Activated effector memory CD4-positive, alpha-beta T cell treated with Interleukin-2 at 50 U/mL for 16 hours (primary cell): ENCODE data around the gene ITIH3.
"Not testable (repeated sequence)": the region's sequence is repeated elsewhere in the genome, so short reads cannot be mapped to it uniquely, and the experiment has no call there.

Source experiments
- DNase-seq: peaks from one replicate; pipeline ENCODE4 v3.0.0-alpha.2; 2020

The ITIH3 gene, protein sequence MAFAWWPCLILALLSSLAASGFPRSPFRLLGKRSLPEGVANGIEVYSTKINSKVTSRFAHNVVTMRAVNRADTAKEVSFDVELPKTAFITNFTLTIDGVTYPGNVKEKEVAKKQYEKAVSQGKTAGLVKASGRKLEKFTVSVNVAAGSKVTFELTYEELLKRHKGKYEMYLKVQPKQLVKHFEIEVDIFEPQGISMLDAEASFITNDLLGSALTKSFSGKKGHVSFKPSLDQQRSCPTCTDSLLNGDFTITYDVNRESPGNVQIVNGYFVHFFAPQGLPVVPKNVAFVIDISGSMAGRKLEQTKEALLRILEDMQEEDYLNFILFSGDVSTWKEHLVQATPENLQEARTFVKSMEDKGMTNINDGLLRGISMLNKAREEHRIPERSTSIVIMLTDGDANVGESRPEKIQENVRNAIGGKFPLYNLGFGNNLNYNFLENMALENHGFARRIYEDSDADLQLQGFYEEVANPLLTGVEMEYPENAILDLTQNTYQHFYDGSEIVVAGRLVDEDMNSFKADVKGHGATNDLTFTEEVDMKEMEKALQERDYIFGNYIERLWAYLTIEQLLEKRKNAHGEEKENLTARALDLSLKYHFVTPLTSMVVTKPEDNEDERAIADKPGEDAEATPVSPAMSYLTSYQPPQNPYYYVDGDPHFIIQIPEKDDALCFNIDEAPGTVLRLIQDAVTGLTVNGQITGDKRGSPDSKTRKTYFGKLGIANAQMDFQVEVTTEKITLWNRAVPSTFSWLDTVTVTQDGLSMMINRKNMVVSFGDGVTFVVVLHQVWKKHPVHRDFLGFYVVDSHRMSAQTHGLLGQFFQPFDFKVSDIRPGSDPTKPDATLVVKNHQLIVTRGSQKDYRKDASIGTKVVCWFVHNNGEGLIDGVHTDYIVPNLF

DNA sequence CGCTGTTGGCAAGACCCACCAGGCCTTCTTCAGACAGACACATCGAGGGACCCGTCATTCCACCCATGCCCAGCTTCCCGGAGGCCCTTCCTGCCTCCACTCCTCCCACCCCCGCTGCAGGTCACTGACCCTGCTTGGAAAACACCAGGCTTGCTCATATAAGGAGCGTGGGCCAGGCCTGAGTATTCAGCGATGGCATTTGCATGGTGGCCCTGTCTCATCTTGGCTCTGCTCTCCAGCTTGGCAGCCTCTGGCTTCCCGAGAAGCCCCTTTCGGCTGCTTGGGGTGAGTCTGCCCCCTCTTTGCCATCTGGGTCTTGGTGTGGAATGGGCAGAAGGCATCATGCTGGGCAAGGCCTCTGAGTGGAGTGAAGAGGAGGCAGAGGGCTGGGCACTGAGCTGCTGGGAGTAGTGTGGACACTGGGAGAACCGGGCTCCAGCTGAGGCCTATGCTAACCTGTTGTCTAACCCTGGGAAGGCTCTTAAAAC lies at the start of gene ITIH3:
Gene ITIH3, plus strand, starts transcription at position 185 of the 488 bp plus-strand sequence. Its CDS starts 8 bp downstream, at position 193.
- no peak for DNase-seq

DNA sequence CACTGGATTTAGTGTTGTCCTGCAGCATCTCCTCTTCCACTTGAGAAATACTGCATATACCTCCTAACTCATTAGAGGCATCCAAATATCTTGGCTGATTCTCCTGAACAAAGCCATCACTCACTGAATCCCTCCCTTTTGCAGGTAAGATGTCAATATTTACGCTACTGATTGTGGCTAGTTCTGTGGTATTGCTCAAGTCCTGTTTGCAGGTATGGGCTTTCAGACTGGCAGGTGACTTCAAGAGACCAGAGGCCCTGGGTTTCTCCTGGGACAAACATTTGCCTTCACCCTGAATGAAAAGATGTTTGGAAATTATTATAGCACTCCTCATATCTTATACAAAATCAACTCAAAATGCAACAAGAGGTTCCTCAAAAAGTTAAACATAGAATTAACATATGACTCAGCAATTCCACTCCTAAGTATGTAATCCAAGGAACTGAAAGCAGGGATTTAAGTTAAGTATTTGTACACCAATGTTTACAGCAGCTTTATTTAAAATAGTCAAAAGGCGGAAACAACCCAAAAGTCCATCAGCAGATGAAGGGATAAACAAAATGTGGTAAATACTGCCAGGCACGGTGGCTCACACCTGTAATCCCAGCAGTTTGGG lies 42.4 kb upstream of the ITIH3 start:
- no peak for DNase-seq

DNA sequence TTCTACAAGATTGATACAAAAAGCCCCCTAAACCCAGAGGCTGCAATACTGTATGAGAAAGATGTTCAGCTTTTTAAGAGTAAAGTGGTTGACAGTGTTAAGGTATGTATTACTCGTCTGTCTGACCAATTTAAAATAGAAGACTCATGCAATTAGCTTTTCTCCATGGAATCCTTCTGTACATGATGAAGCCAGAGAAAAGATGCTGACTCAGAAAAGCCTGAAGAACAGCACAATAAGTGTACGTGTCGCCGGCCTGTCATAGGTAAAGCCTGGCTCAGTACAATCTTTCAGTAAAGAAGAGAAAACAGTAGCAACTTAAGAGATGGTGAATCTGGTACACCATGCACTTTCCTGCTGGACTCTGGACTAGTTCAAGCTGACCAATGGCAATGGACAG lies 40.2 kb upstream of the ITIH3 start:
- no peak for DNase-seq

DNA sequence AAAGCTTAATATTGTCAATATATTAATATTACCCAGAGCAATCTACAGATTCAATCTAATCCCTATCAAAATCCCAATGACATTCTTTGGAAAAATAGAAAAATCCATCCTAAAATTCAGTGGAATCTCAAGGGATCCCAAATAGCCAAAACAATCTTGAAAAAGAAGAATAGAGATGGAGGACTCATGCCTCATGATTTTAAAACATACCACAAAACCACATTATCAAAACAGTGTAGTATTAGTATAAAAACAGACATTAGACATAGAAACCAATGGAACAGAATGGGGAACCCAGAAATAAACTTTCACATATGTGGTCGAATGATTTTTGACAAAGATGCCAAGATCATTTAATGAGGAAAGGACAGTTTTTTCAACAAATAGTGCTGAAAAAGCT lies 38.5 kb upstream of the ITIH3 start:
- no peak for DNase-seq

DNA sequence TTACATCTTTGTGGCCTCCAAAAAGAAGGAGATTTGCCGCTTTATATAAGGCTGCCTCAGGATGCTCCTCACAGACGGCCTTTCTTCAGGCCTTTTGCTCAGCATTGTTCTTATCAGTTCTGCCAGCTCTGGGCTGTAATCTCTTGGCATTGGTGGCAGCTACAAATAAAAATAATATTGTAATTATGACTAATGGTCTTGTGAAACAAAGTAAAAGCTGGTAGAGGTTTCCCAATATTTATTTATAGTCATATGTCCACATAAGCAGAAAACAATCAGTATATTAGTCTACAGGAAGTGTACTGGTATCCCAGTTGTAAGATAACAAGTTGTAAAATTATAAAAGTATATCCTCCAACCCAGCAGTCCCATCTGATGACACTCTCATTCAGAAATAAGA lies 31.1 kb upstream of the ITIH3 start:
- no peak for DNase-seq

DNA sequence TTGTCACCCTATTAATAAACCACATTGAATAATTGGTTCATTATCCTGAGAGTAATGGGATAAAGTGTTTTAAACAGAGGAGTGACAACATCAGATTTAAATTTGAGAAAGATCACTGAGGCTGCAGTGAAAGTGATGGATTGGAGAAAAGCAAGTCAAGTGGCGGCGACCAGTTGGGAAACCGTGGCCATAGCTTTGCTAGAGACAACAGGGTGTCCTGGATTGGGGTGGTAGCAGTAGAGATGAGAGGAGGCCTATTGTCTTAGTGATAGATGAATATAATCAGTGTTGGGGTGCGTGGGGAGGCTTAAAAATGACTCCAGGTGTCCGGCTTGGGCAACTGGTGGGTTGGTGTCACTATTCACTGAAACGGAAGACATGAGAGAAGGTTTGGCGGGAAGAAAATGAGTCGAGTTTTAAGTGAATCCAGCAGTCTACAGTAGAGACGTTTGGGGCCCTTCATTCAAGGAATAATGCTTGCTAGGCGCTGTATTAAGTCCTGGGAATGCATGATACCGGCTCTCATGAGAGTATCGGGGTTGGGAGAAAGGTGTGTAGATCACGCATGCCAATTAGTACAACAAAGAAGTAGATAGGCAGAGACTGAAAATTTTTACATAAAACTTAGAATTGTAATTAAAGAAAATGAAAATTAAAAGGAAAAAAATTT lies 24.7 kb upstream of the ITIH3 start:
- DNase-seq: no peak

DNA sequence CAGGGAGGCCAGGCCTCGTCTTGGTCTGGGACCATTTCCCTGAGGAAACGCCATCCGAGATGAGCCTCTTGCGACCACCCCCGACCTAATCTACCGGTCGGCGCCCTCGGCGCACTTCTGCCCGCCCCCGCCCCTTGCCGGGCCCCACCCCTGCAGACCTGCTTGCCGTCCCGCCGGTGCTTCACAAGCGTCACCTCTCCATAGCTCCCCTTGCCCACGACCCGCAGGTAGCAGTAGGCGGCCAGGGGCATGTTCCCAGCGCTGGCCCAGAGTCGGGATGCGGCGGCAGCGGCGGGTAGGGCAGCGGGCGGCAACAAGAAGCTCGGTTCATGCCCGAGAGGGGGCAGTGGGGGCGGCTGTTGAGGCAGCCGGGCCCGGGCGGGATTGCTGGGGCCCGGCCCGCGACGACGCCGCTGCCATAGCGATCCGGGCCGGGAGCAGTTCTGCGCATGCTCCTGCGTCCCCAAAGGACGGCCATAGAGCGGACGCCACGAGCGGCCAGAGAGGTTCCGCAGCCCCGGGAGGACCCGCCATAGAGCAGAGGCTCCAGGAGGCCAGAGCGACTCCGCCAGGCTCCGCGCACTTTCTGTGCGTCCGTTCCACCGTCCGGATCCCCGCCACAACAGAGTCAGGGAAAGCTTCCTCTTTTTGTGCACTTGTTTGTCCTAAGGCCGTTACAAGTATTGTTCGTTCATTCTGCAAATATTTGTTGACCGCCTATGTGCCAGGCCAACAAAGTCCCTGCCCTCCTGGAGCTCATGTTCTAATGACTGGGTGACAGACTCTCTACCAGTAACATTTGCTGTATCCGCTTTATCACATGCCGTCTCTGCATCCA lies 23.9 kb upstream of the ITIH3 start, which contains the start of gene NEK4:
Gene NEK4, minus strand, starts transcription at position 445 of the 838 bp plus-strand sequence. Its CDS starts 194 bp downstream, at position 251.
- peak; percentile 73 for DNase-seq

DNA sequence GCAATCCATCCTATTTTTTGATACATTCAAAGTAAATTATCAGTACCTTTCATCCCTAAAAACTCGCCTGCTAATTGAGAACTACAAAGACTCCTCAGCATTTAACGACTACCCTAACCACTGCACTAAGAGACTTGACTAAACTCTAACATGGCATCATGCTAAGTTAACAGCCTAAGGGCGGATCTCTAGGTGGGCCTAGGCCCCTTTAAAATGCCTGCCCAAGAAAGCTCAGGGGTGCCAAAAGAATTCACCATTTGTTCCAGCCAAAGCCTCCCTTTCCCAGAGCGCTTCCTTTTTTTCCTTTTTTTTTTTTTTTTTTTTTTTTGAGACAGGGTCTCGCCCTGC lies 23.3 kb upstream of the ITIH3 start:
- DNase-seq: no peak

DNA sequence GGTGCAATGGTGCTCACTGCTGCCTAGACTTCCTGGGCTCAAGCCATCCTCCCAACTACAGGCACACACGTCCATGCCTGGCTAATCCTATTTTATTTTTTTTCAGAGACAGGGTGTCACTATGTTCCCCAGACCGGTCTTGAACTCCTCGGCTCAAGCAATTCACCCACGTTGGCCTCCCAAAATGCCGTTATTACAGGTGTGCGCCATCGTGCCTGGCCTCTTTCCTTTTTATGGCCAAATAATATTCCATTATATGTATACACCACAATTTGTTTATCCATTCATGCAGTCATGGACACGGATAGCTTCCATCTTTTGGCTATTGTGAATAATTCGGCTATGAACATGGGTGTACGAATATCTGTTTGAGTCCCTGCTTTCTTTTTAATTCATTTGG lies 22.9 kb upstream of the ITIH3 start:
- DNase-seq: no peak

DNA sequence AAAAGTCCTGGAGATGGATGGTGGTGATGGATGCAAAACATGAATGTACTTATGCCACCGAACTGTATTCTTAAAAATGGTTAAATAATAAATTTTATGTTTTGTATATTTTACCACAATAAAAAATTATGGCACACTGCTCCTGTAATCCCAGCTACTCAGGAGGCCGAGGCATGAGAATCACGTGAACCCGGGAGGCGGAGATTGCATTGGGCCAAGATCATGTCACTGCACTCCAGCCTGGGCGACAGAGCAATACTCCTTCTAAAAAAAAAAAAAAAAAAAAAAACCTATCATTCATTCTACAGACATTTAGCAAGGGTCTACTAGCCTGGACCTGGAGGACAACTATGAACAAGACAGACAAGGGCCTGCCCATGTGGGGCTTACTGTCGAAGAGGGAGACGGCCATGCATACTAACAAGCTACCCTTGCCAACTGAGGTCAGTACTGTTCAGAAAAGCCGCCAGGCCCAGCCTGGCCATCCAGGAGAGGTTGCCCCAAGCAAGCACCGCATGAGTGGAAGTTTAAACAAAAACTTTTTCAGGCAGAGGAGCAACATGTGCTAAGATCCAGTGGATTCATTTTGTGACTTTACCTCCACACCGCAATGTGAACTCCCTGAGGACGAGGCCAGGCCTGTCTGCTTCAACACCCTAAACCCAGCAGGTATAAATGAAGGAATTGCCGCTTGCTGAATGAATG lies 21.1 kb upstream of the ITIH3 start:
- DNase-seq: no peak

DNA sequence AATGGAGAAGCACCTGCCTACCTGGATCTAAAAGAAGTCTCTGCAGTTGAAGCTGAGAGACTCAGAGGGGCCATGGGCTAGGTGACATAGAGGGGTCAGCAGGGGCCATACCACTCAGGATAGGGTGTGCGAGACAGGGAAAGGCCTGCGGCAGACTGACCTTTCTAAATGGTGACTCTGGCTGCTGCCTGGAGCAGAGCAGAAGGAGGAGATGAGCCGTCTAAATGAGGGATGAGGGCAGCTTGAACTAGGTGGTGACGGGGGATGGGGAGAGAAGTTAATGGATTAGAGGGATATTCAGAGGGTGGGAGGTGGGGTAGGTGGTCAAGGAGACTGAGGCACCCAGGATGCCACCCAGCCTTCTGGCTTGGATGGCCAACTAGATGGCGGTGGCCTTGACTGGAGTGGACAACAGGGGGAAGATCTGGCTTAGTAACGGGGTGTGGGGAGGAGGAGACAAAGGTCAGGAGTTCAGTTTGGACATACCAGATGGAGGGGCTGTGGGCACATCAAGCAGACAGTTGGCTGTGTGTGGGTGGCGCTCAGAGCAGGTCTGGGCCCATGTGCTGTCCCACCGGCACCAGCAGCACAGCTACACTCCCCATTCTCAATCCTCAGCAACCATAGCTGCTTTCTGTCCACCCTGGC lies 20.4 kb upstream of the ITIH3 start:
- no peak for DNase-seq

DNA sequence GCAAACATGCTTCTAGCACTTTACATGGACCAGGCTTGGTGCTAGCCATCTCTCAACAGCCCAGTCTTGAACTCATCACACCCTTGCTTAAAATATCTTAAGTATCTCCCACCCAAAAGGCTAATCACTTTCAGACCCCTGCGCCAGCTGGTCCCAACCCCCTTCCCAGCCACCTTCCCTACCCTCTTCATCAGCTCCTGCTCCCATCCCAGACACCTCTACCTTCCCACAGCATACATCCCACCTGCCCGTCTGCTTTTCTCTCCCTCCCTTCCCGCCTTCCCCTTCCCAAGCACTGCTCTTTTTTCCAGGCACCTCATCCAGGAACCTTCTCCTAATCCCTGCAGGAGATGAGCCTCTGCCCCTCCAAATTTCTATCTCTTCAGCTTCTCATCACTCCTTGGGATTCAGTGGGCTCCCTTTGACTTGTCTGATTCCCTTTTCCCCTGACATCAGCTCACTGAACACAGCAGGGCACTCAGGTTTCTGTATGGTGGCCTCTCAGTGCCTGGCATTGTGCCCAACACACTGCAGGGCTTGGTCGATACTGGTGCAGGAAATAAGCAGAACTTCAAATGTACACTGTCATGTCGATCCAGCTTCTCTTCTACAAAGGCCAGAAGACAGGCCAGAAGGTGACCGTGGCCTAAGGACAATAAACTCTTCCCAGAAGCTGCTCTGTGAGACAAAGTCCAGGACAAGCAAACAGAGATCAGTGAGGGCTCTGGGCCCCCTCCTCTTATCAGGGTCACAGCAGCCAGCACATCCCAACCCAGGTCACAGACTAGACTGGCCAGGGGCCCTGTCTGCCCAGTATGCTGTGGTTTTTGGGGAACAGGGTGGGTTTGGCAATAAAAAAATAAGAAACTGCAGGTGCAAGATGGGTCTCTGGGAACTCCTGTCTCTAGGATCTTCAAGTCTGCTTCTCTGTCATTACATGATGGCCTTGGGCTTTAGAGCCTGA lies 19.4 kb upstream of the ITIH3 start:
- no peak for DNase-seq

DNA sequence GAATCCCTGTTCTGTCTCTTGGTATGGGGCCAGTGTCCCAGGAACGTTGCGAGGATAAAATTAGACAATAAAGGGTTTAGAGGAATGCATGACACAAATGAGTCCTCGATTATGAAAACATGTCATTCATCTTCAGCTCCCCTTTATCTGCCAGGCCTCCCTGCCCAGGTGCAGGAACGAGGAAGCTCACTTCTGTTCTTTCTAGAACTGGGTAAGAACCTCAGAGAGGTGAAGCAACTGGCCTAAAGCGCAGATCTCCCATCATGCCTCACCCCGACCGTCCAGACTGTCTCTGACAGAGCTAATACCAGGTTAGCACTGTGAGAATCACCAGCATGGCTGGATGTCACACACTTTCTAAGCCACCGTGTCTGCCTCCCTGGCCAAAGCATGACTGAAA lies 18.7 kb upstream of the ITIH3 start:
- DNase-seq: no peak

DNA sequence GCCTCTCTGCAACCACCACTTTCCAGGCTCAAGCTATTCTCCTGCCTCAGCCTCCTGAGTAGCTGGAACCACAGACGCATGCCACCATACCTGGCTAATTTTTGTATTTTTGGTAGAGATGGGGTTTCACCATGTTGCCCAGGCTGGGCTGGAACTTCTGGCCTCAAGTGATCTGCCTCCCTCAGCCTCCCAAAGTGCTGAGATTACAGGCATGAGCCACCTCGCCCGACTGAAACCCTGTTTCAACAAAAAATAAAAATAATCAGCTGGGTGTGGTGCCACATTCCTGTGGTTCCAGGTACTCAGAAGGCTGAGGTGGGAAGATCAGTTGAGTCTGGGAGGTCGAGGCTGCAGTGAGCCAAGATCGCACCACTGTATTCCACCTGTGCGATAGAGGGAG lies 18.1 kb upstream of the ITIH3 start:
- not testable (repeated sequence) for DNase-seq

DNA sequence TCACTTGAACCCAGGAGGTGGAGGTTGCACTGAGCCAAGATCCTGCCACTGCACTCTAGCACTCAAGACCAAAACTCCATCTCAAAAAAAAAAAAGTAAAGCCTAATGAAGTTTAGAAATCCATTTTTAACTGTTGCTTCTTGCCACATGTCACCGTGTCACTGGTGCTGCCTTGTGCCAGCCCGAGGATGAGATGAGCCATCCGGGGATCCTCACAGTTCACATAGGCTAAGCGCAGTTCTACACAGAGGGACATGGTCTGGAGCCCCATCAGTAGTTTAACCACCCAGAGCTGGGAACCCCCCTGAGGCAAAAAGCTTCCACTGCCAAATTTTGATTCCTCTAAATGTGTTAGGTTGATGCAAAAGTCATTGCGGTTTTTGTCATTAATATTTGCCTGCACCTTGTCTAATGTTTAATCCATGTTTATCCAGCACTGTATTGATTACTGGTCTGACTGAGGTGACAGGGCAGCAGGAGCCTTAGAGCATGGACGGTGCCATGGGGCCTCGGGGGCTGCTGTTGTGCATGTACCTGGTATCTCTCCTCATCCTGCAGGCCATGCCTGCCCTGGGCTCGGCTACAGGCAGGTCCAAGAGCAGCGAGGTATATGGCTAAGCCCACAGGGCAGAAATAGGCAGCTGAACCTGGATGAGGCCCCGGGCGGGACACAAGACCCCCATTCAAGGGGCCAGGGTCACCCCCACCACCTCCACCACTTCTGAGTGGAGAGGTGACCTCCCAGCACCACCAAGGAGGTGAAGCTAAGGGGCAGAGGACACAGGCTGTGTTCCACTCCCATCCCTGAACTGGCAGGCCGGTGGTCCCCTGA lies 17.3 kb upstream of the ITIH3 start, which contains the start of gene ITIH1:
Gene ITIH1, plus strand, starts transcription at position 473 of the 832 bp plus-strand sequence. Its CDS starts 17 bp downstream, at position 490.
- DNase-seq: no peak

DNA sequence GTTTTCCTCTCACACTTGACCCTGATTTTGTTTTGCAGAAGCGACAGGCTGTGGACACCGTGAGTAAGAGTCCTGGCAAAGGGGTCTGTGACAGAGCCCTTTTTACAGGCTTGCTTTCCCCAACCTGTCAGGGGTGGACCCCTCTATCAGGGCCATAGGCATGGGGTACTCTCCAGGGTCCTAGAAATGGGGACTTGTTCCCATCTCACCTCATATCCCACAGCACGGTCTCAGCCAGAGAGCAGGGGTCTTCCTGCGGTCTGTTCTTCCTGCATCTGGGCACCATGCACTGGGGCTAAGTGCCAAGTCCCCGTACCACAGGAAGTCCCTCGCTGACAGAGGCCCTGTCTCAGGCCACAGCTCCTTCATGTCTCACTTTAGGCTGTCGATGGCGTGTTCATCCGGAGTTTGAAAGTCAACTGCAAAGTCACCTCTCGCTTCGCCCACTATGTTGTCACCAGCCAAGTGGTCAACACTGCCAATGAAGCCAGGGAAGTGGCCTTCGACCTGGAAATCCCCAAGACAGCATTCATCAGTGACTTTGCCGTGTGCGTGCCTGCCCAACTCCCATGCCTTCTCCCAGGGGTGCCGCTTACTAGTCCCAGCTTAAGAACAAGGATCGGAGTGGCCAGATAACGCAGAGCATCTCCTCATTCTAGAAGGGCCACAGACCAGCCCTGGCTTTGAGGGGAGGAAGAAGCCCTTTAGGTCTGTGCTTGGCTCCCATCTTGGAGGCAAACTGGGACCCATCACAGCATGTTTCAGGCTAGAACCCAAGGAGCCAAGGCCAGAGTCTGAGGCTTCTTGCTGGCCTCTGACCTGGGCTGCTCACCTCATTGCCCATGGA lies 16.4 kb upstream of the ITIH3 start:
- DNase-seq: no peak
